Uterus (tissue), 4 donors: Measurements from ENCODE around the gene TPST2. TPM values are rescaled to one million over a fixed set of nuclear protein-coding genes. Genes with fewer than 3 reads are reported as not detected.

Experiments
- DNase-seq, 2 donors: peaks; one replicate each; pipeline ENCODE4 v3.0.0-alpha.2; 2019 to 2020
- H3K27ac ChIP-seq, 2 donors: fragments of 200-600 bp; sonication (generic); 1 replicate in 1 of 2; 2 replicates in 1 of 2; pipeline ENCODE4 v1.5.1; 2016 to 2018
- H3K27me3 ChIP-seq, 2 donors: fragments of 200-600 bp; sonication (generic); one replicate each; pipeline ENCODE4 v1.5.1; 2018 to 2019; ENCODE audit warnings: control low read depth in 1 of 2
- H3K36me3 ChIP-seq, 2 donors: fragments of 200-600 bp; sonication (generic); one replicate each; pipeline ENCODE4 v1.5.1; 2019; ENCODE audit warnings: control low read depth in 1 of 2
- H3K4me1 ChIP-seq, 2 donors: fragments of 200-600 bp; sonication (generic); one replicate each; pipeline ENCODE4 v1.5.1; 2018 to 2019; ENCODE audit warnings: control low read depth in 1 of 2
- H3K4me3 ChIP-seq, 2 donors: fragments of 200-600 bp; sonication (generic); 1 replicate in 1 of 2; 2 replicates in 1 of 2; pipeline ENCODE4 v1.5.1; 2018 to 2019; ENCODE audit warnings: mild to moderate bottlenecking in 1 of 2
- H3K9me3 ChIP-seq, 2 donors: fragments of 200-600 bp; sonication (generic); one replicate each; pipeline ENCODE4 v1.5.1; 2019; ENCODE audit warnings: control low read depth in 1 of 2
- POLR2A ChIP-seq, 2 donors: fragments of 450-650 bp; IDR thresholded peaks; one replicate each; pipeline ENCODE4 v1.6.1; 2016; ENCODE audit warnings: antibody characterized with exemption in 2 of 2, mild to moderate bottlenecking in 1 of 2, moderate library complexity in 1 of 2
- intact Hi-C: fragments of 100-400 bp; cut with DNase I; formaldehyde crosslinking; loops from one replicate; pipeline ENCODE4 v1.15.1; 2023; ENCODE audit warnings: low total_unique reads
- total RNA-seq, 4 donors: library from RNA; depleted of rRNA in 3 of 4; stranded (reverse); fragments of >200 nt in 3 of 4; gene quantifications; one replicate each; pipeline versions ENCODE4 v1.1.0 to v1.2.4, GENCODE V29; 2014 to 2023
- TF ChIP-seq, protein P1 (sequence below), 4 experiments: fragments of 200-600 bp in 2 of 4; fragments of 450-650 bp in 2 of 4; sonication (generic) in 2 of 4; IDR thresholded peaks; one replicate each; pipeline ENCODE4 v1.5.1; 2016 to 2019; ENCODE audit warnings: antibody characterized with exemption in 4 of 4, mild to moderate bottlenecking in 2 of 4, moderate library complexity in 1 of 4
- donor health status: DM: yes; HTN: yes; CAD: no.

Gene TPST2
- total RNA-seq, 4 donors from 2014 or later: 32.4 to 71.5 (median 43.8) TPM

DNA sequence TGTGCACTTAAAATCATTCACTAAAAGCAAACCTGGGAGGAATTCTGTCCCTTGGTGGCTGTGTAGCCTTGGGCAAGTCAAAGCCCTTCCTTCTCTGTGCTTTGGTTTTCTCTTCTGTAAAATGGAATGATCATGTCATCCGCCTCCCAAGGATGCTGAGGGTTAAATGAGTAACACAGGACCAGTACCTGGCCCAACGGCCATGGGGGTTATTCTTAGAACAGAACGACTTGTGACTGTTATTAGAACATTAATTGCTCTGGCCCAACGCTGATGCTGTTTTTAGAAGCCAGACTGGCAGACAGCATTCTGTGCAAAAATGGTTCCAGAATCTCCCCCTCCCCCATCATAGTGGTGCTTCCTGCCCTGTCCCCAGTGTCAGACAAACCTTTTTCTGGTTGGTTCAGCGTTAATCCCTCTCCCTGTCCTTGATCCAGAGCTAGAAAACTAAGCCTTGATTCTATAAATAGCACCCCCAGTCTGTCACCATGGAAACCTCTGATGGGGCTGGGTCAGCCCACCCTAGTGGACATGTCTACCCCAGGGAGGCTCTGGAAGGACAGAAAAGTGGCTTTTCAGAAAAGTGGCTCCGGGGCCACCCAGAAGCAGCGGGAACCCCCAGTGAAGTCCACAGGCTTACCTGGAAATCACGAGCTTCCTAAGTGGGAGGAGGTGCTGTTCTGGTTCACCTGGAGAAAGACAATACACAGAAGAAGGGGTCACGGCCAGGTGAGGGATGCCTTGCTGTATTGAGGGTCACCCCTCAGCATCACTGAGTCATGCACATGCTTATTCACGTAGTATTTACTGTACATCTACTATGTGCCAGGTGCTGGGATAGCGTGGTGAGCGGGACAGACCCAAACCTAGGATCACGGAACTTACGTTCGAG is 62.1 kb downstream of the TPST2 start:
- H3K36me3 ChIP-seq: no peaks in the 10 kb centered on the region
- H3K27me3 ChIP-seq: no peaks in the 10 kb centered on the region
- H3K27ac ChIP-seq: no peak overlapping the region
- no peak for DNase-seq
- no peaks in the 10 kb centered on the region for H3K4me1 ChIP-seq
- TF ChIP-seq, protein P1, sequence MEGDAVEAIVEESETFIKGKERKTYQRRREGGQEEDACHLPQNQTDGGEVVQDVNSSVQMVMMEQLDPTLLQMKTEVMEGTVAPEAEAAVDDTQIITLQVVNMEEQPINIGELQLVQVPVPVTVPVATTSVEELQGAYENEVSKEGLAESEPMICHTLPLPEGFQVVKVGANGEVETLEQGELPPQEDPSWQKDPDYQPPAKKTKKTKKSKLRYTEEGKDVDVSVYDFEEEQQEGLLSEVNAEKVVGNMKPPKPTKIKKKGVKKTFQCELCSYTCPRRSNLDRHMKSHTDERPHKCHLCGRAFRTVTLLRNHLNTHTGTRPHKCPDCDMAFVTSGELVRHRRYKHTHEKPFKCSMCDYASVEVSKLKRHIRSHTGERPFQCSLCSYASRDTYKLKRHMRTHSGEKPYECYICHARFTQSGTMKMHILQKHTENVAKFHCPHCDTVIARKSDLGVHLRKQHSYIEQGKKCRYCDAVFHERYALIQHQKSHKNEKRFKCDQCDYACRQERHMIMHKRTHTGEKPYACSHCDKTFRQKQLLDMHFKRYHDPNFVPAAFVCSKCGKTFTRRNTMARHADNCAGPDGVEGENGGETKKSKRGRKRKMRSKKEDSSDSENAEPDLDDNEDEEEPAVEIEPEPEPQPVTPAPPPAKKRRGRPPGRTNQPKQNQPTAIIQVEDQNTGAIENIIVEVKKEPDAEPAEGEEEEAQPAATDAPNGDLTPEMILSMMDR (IDR thresholded peaks at IDR 0.05): no peak
- no peak for TF ChIP-seq POLR2A (IDR thresholded peaks at IDR 0.05)
- no peak overlapping the region for H3K4me3 ChIP-seq
- intact Hi-C loops: no loop called here
- H3K9me3 ChIP-seq: no peaks in the 10 kb centered on the region

DNA sequence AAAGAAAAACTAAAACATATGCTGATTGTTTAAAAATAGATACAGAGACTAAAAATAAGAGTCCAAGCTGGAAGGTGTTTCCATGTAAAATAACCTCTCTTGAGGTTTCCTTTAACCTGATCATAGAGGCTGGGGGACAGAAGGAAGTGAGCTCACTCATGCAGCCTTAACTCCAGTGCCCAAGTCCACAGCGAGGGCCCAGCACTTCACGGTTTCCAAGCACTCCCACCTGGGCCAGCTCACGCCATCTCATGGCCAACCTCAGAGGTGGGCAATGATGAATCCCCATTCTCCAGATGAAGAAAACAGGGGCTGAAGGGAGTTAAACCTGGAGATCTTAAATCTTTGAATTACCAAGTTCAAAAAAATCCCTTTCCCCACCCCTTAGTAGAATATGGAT is 62.8 kb downstream of the TPST2 start:
- no peak for DNase-seq
- intact Hi-C loops: no loop called here
- TF ChIP-seq POLR2A (IDR thresholded peaks at IDR 0.05): no peak
- TF ChIP-seq, protein P1 (IDR thresholded peaks at IDR 0.05): no peak
- Histone ChIP-seq H3K9me3 (no peaks in the 10 kb centered on the region), H3K4me1 (no peaks in the 10 kb centered on the region), H3K27ac (no peak overlapping the region), H3K36me3 (no peaks in the 10 kb centered on the region), H3K27me3 (no peaks in the 10 kb centered on the region), H3K4me3 (no peak overlapping the region)

DNA sequence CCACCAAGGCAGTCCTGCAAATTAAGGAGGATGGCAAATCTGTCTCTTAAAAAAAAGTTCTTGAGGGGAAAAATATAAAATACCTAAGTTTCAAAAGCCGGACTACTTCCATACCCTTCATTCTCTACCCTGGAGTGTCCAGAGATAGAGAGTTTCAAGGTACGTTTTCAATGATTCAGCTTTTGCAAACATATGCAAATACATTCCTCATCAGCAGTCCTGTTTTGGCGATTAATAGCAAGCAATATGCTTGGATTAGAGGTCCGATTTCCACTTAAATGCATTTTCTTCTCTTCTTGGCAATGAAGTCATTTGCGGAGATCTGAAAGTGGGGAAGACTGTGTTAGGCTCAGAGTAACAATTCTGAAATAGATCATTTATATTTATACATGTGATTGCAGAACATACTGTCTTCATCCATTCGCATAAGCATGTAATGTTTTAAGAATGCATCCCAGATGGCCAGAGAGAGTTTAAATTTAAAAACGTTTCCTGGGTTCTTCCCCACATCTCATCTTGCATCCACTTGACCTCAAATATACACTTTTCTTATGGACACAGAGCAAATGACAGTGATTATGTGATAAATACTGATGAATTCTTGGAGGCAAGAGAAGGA is 63.9 kb downstream of the TPST2 start:
- Histone ChIP-seq H3K4me1 (no peaks in the 10 kb centered on the region), H3K27ac (no peak overlapping the region), H3K4me3 (no peak overlapping the region), H3K27me3 (no peaks in the 10 kb centered on the region), H3K36me3 (no peaks in the 10 kb centered on the region), H3K9me3 (no peaks in the 10 kb centered on the region)
- TF ChIP-seq, protein P1 (IDR thresholded peaks at IDR 0.05): no peak
- TF ChIP-seq POLR2A (IDR thresholded peaks at IDR 0.05): no peak
- intact Hi-C loops: no loop called here
- DNase-seq: no peak

DNA sequence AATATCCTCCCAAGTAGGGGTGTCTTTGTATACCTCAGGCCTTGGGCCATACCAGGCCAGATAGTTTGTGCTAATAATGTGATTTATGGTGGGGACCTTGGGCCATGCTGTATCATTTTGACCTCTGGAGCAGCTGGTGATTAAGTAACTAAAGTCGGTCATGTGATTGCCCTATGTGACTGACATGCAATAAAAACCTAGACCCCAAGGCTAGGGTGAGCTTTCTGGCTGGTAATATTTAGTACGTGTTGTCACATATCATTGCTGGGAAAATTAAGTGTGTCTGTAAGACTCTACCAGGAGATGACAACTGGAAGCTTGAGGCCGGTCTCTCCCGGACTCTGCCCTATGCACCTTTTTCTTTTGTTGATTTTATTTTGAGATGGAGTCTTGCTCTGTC is 65.1 kb downstream of the TPST2 start:
- H3K27me3 ChIP-seq: no peaks in the 10 kb centered on the region
- H3K4me1 ChIP-seq: no peaks in the 10 kb centered on the region
- DNase-seq: no peak
- TF ChIP-seq, protein P1 (IDR thresholded peaks at IDR 0.05): no peak
- TF ChIP-seq POLR2A (IDR thresholded peaks at IDR 0.05): no peak
- no peaks in the 10 kb centered on the region for H3K36me3 ChIP-seq
- no peak overlapping the region for H3K27ac ChIP-seq
- intact Hi-C loops: no loop called here
- H3K4me3 ChIP-seq: no peak overlapping the region
- H3K9me3 ChIP-seq: no peaks in the 10 kb centered on the region

DNA sequence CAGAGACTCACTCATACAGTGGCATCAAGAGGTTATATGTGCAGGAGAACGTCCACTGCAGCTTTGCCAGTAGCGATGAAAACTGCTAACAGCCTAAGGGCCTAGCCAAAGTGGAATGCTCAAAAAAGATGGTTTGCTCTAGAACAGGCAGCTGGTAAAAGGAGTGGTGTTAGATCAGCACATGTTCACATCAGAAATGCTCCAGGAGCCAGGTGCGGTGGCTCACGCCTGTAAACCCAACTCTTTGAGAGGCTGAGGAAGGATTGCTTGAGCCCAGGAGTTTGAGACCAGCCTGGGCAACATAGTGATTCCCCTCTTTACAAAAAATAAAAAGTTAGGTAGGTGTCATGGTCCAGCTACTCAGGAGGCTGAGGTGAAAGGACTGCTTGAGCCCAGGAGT is 67.3 kb downstream of the TPST2 start:
- no peak overlapping the region for H3K27ac ChIP-seq
- H3K4me3 ChIP-seq: no peak overlapping the region
- TF ChIP-seq POLR2A (IDR thresholded peaks at IDR 0.05): no peak
- TF ChIP-seq, protein P1 (IDR thresholded peaks at IDR 0.05): no peak
- DNase-seq: no peak
- intact Hi-C loops: no loop called here
- H3K4me1 ChIP-seq: no peaks in the 10 kb centered on the region
- H3K9me3 ChIP-seq: no peaks in the 10 kb centered on the region
- H3K36me3 ChIP-seq: no peaks in the 10 kb centered on the region
- no peaks in the 10 kb centered on the region for H3K27me3 ChIP-seq
